WERI-Rb-1 (cell line): ENCODE data around the gene PPP1R16B.

Experiments used
- DNase-seq: peaks from one replicate; pipeline ENCODE4 v3.0.0-alpha.2; 2020
- H3K27ac ChIP-seq: fragments of 250-450 bp; sonication (Bioruptor Pico); 2 replicates; pipeline ENCODE4 v1.5.1; 2020; ENCODE audit warnings: mild to moderate bottlenecking, moderate library complexity
- H3K27me3 ChIP-seq: fragments of 250-450 bp; sonication (Bioruptor Pico); 2 replicates; pipeline ENCODE4 v1.5.1; 2021; ENCODE audit warnings: mild to moderate bottlenecking, low read depth, moderate library complexity; ENCODE audit not compliant: insufficient read depth, severe bottlenecking
- H3K36me3 ChIP-seq: fragments of 250-450 bp; sonication (Bioruptor Pico); 2 replicates; pipeline ENCODE4 v1.5.1; 2020; ENCODE audit warnings: mild to moderate bottlenecking, moderate library complexity
- H3K4me3 ChIP-seq: 2 replicates; pipeline ENCODE4 v1.5.1; 2011; ENCODE audit warnings: low read depth, mild to moderate bottlenecking, control low read depth, low read length
- H3K9me3 ChIP-seq: fragments of 250-450 bp; sonication (Bioruptor Pico); 2 replicates; pipeline ENCODE4 v1.5.1; 2021; ENCODE audit warnings: mild to moderate bottlenecking, moderate library complexity; ENCODE audit not compliant: severe bottlenecking
- TF ChIP-seq, protein P1 (sequence below): IDR thresholded peaks from 2 replicates; pipeline ENCODE4 v1.5.1; 2011; ENCODE audit warnings: low read depth, mild to moderate bottlenecking, control low read depth, inconsistent platforms, low read length

Gene PPP1R16B

GRCh38 chr20:38867062-38867359 lies 61.5 kb downstream of the PPP1R16B start:
- TF ChIP-seq, protein P1, sequence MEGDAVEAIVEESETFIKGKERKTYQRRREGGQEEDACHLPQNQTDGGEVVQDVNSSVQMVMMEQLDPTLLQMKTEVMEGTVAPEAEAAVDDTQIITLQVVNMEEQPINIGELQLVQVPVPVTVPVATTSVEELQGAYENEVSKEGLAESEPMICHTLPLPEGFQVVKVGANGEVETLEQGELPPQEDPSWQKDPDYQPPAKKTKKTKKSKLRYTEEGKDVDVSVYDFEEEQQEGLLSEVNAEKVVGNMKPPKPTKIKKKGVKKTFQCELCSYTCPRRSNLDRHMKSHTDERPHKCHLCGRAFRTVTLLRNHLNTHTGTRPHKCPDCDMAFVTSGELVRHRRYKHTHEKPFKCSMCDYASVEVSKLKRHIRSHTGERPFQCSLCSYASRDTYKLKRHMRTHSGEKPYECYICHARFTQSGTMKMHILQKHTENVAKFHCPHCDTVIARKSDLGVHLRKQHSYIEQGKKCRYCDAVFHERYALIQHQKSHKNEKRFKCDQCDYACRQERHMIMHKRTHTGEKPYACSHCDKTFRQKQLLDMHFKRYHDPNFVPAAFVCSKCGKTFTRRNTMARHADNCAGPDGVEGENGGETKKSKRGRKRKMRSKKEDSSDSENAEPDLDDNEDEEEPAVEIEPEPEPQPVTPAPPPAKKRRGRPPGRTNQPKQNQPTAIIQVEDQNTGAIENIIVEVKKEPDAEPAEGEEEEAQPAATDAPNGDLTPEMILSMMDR, result no peak
- peaks cover 4% of the 10 kb centered on the region for H3K9me3 ChIP-seq
- H3K36me3 ChIP-seq, result no peaks in the 10 kb centered on the region
- H3K27me3 ChIP-seq, result no peaks in the 10 kb centered on the region
- no peak overlapping the region for H3K4me3 ChIP-seq
- DNase-seq, result no peak
- no peak overlapping the region for H3K27ac ChIP-seq

DNA sequence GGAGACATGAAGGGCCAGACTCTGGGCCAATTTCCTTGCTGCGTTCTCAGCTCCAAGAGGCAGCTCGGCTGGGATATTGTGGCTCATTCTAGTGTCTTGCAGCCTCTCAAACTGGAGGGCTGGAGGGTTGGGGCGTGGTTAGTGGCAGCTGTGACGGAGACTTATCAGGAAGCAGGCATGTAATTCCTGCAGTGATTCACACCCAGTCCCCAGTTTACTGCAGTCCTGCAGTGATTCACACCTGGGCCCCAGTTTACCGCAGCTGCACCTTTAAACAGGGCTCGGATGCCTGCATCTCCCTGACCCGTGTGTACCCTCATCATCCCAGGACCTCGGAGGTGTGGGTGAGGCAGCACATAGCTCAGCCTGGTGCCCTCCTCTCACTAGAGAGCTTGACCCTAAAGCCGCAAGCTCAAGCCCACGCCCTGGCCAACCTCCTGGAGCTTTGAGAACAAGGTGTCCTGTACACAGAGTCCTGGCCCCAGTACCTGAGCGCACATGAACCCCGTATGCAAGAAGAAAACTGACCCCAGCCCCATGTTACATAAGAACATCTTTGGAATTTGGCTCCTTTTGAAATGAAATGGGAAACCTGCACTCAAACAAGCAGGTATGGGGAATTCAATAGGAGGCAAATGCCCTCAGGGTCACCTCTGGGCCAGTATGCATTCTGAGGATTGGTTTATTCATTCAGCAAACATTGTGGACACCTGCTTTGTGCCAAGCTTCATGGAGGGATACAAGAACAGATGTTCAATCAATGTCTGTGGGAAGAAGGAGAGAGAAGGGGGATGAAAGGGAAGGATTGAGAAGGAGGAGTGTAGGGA lies 65.4 kb downstream of the PPP1R16B start:
- Histone ChIP-seq H3K27ac (no peak overlapping the region), H3K9me3 (peaks cover 4% of the 10 kb centered on the region), H3K27me3 (no peaks in the 10 kb centered on the region), H3K36me3 (no peaks in the 10 kb centered on the region), H3K4me3 (no peak overlapping the region)
- DNase-seq, result no peak
- TF ChIP-seq, protein P1, result no peak

DNA sequence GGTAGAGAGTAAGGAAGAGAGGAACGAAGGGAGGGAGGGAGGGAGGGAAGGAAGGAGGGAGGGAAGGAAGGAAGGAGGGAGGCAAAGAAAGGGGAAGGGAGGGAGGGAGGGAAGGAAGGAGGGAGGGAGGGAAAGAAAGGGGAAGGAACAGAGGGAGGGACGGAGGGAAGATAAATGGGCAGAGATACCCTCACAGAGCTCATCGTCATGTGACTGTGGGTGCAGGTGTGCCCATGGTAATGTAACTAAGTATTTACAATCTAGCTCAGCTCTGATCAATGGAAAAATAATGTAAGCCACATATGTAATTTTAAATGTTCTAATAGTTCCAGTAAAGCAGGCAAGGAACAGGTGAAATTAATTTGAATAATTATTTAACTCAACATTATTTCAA lies 66.1 kb downstream of the PPP1R16B start:
- no peak overlapping the region for H3K27ac ChIP-seq
- H3K36me3 ChIP-seq, result no peaks in the 10 kb centered on the region
- peaks cover 4% of the 10 kb centered on the region for H3K9me3 ChIP-seq
- H3K4me3 ChIP-seq, result no peak overlapping the region
- TF ChIP-seq, protein P1, result no peak
- no peak for DNase-seq
- no peaks in the 10 kb centered on the region for H3K27me3 ChIP-seq

DNA sequence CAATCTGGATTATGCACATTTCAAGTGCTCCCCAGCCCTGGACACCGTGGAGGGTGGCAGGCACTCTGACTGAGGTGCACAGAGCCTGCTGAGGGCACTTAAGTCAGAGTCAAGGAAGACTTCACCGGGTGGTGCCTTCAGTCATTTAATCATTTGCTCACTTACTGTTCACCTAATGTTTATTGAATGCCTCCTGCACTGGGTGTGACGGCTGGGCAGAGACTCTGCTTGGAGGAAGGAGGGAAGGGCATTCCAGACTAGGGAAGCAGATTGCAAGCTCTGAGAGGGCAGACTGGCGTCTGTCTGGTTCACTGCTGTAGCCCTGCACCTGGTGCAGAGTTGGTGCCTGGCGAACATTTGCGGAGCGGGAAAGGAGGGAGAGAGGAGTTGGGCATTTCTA lies 66.5 kb downstream of the PPP1R16B start:
- Histone ChIP-seq H3K27me3 (no peaks in the 10 kb centered on the region), H3K27ac (no peak overlapping the region), H3K9me3 (peaks cover 4% of the 10 kb centered on the region), H3K4me3 (no peak overlapping the region), H3K36me3 (no peaks in the 10 kb centered on the region)
- DNase-seq, result no peak
- TF ChIP-seq, protein P1, result no peak

- Histone ChIP-seq H3K4me3 (no peak overlapping the region), H3K9me3 (peaks cover 4% of the 10 kb centered on the region), H3K27me3 (no peaks in the 10 kb centered on the region), H3K36me3 (no peaks in the 10 kb centered on the region), H3K27ac (no peak overlapping the region)
- DNase-seq, result no peak
- TF ChIP-seq, protein P1, result no peak
Measured at GRCh38 chr20:38872491-38873049, 67.1 kb downstream of the PPP1R16B start.
